Esophagus muscularis mucosa (tissue), 4 donors: ENCODE data around the gene BFAR.

Experiments used
- CTCF ChIP-seq, 3 experiments: fragments of 200-600 bp in 2 of 3; fragments of 450-650 bp in 1 of 3; sonication (generic) in 2 of 3; IDR thresholded peaks; one replicate each; pipeline ENCODE4 v1.5.1; 2017 to 2019; ENCODE audit warnings: antibody characterized with exemption in 3 of 3, mild to moderate bottlenecking in 2 of 3, moderate library complexity in 1 of 3
- EP300 ChIP-seq: sonication (generic); formaldehyde crosslinking; IDR thresholded peaks from one replicate; pipeline ENCODE4 v1.6.1; 2017; ENCODE audit warnings: antibody characterized with exemption
- POLR2A ChIP-seq: fragments of 450-650 bp; IDR thresholded peaks from one replicate; pipeline ENCODE4 v1.6.1; 2017; ENCODE audit warnings: antibody characterized with exemption, moderate library complexity, mild to moderate bottlenecking, low read depth

- no peak for TF ChIP-seq POLR2A
- no peak for TF ChIP-seq CTCF (IDR thresholded peaks at IDR 0.05)
- no peak for TF ChIP-seq EP300
Observed at GRCh38 chr16:14641206-14641605, 8.5 kb downstream of the BFAR start.
